ENCODE results near the gene MIGA2.

GRCh38 chr9:129033216-129033615 is 3.2 kb upstream of the MIGA2 start:
- no peak for TF ChIP-seq EZH2 (IDR thresholded peaks at IDR 0.05)
- no peak for TF ChIP-seq CEBPB (IDR thresholded peaks at IDR 0.05; ENCODE audit: low read depth)
- TF ChIP-seq CTCF (IDR thresholded peaks at IDR 0.05 in 2 of 3, conservative IDR thresholded peaks at IDR 0.05 in 1 of 3; ENCODE audit: borderline replicate concordance in 1 of 3, insufficient read depth in 1 of 3, low read depth in 2 of 3, low read length in 2 of 3) = no peak
- no peak for TF ChIP-seq ZNF274 (IDR thresholded peaks at IDR 0.05; ENCODE audit: low read depth, low read length)
- TF ChIP-seq TCF7L2 (IDR thresholded peaks at IDR 0.05; ENCODE audit: borderline replicate concordance, extremely low read depth, insufficient read depth, insufficient read length) = no peak
